Measurements from ENCODE around the gene TARS1. TPM values are rescaled to one million over a fixed set of nuclear protein-coding genes. Genes with fewer than 3 reads are reported as not detected.
"Not testable (repeated sequence)": the region's sequence is repeated elsewhere in the genome, so short reads cannot be mapped to it uniquely, and the experiment has no call there.

The TARS1 gene
- total RNA-seq, 1 experiment from 2014 or later: 107 TPM

DNA sequence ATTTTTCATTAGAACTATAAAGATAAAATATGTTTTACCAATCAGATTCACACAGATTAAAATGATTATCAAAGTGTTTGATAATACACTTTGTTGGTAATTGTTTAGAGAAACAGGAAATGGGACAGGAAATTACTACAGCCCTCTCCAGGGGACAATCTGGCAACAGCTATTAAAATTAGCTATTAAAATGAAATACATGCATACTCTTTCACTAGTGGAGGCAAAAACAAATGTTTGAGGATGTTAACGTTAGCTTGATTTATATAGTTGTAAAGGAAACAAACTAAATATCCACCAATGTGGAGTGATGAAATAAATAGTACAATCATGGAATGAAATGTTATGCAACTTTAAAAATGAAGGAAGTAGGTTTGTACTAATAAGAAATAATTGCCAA lies 53.7 kb downstream of the TARS1 start:
- H3K79me2 ChIP-seq (ENCODE audit: low read length): no peaks in the 10 kb centered on the region
- no peaks in the 10 kb centered on the region for H4K20me1 ChIP-seq (ENCODE audit: insufficient read depth, low read depth, low read length)

DNA sequence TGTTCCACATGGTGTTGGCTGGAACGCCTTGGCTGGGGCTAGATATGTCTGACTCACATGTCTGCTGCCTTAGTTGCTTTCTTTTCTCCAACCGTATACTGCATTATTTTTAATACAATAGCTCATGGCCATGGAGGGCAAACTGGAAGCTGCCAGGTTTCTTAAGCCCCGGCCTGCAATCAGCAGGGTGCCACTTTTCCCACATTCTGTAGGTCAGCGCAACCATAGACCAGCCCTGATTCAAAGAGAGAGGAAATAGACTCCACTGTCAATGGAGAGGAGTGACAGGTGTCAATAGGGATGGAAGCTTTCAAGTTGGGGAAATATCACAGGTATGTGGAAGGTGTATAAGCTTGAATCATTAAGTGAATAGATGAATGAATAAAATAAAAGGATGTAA lies 60.5 kb downstream of the TARS1 start:
- Histone ChIP-seq H2AFZ (ENCODE audit: low read length) (no peak overlapping the region), H3K4me3 (ENCODE audit: low read length) (no peak overlapping the region), H3K79me2 (ENCODE audit: low read length) (no peaks in the 10 kb centered on the region), H3K27ac (ENCODE audit: low read length) (no peak overlapping the region), H3K9me3 (ENCODE audit: low read length) (no peaks in the 10 kb centered on the region), H4K20me1 (ENCODE audit: insufficient read depth, low read depth, low read length) (no peaks in the 10 kb centered on the region), H3K9ac (ENCODE audit: low read length) (no peak overlapping the region), H3K4me1 (ENCODE audit: low read length) (no peaks in the 10 kb centered on the region), H3K27me3 (ENCODE audit: low read length) (no peaks in the 10 kb centered on the region), H3K36me3 (ENCODE audit: insufficient read depth, low read length) (no peaks in the 10 kb centered on the region), H3K9me2 (replicated peaks; ENCODE audit: insufficient read depth, low read length) (no peaks in the 10 kb centered on the region), H3K4me2 (ENCODE audit: low read depth, low read length, poor library complexity, severe bottlenecking) (no peak overlapping the region)
- no peak for DNase-seq

More for the DNA sequence above, 53.7 kb downstream of the TARS1 start:
- no peak for DNase-seq
- Histone ChIP-seq H3K9ac (ENCODE audit: low read length) (no peak overlapping the region), H3K9me3 (ENCODE audit: low read length) (no peaks in the 10 kb centered on the region), H3K27ac (ENCODE audit: low read length) (no peak overlapping the region), H3K4me2 (ENCODE audit: low read depth, low read length, poor library complexity, severe bottlenecking) (no peak overlapping the region), H3K36me3 (ENCODE audit: insufficient read depth, low read length) (no peaks in the 10 kb centered on the region), H3K27me3 (ENCODE audit: low read length) (no peaks in the 10 kb centered on the region), H3K4me3 (ENCODE audit: low read length) (no peak overlapping the region), H3K4me1 (ENCODE audit: low read length) (no peaks in the 10 kb centered on the region), H3K9me2 (replicated peaks; ENCODE audit: insufficient read depth, low read length) (no peaks in the 10 kb centered on the region), H2AFZ (ENCODE audit: low read length) (no peak overlapping the region)

DNA sequence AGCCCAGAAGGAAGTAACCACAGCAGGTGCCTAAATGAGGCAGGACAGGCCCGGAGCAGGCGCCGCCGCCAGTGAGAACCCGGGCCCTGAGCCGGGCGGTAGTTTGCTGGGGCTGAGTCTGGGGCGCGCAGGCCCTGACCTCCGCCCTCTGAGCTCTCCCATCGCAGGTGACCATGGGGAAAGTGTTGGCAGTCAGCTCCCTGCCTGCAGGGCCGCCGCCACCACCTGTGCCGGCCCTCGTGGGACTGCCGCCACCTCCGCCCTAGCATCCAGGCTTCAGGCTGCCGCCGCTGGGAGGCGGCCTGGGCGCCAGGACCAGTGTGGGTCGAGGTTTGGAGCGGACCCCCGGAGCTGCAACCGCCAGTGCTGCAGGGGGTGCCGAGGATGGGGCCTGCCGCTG lies 61.1 kb downstream of the TARS1 start:
- no peak overlapping the region for H3K27ac ChIP-seq (ENCODE audit: low read length)
- H3K9me2 ChIP-seq (replicated peaks; ENCODE audit: insufficient read depth, low read length): no peaks in the 10 kb centered on the region
- no peak overlapping the region for H3K9ac ChIP-seq (ENCODE audit: low read length)
- no peaks in the 10 kb centered on the region for H3K27me3 ChIP-seq (ENCODE audit: low read length)
- no peaks in the 10 kb centered on the region for H3K79me2 ChIP-seq (ENCODE audit: low read length)
- H3K9me3 ChIP-seq (ENCODE audit: low read length): no peaks in the 10 kb centered on the region
- H4K20me1 ChIP-seq (ENCODE audit: insufficient read depth, low read depth, low read length): no peaks in the 10 kb centered on the region
- no peaks in the 10 kb centered on the region for H3K36me3 ChIP-seq (ENCODE audit: insufficient read depth, low read length)
- no peak overlapping the region for H3K4me3 ChIP-seq (ENCODE audit: low read length)
- no peak overlapping the region for H2AFZ ChIP-seq (ENCODE audit: low read length)
- no peak for DNase-seq
- H3K4me2 ChIP-seq (ENCODE audit: low read depth, low read length, poor library complexity, severe bottlenecking): no peak overlapping the region
- H3K4me1 ChIP-seq (ENCODE audit: low read length): no peaks in the 10 kb centered on the region

DNA sequence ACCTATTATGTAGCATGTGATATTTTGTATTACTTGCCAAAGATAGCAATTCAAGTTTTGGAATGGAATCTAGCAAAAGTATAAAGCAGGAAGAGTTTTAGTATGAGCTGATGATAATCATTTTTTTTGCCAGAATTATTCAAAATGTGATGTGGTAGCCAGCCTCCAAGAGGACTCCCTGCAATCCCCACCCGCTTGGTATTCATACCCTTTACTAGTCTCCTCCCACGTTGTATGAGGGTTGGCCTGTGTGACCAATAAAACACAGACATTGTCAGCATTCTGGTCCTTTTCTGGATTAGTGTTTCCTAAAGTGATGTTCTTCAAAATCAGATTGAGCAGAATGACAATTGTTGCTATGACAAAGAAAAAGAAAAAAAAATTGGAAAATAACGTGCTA lies 63.8 kb downstream of the TARS1 start:
- H3K79me2 ChIP-seq (ENCODE audit: low read length): no peaks in the 10 kb centered on the region

GRCh38 chr5:33507426-33507825 lies 66.7 kb downstream of the TARS1 start:
- Histone ChIP-seq H3K27me3 (ENCODE audit: low read length) (no peaks in the 10 kb centered on the region), H4K20me1 (ENCODE audit: insufficient read depth, low read depth, low read length) (no peaks in the 10 kb centered on the region), H3K9me2 (replicated peaks; ENCODE audit: insufficient read depth, low read length) (no peaks in the 10 kb centered on the region), H3K27ac (ENCODE audit: low read length) (no peak overlapping the region), H3K79me2 (ENCODE audit: low read length) (no peaks in the 10 kb centered on the region), H3K4me1 (ENCODE audit: low read length) (no peaks in the 10 kb centered on the region), H3K4me2 (ENCODE audit: low read depth, low read length, poor library complexity, severe bottlenecking) (no peak overlapping the region), H2AFZ (ENCODE audit: low read length) (no peak overlapping the region), H3K36me3 (ENCODE audit: insufficient read depth, low read length) (no peaks in the 10 kb centered on the region), H3K9me3 (ENCODE audit: low read length) (no peaks in the 10 kb centered on the region), H3K9ac (ENCODE audit: low read length) (no peak overlapping the region), H3K4me3 (ENCODE audit: low read length) (no peak overlapping the region)
- DNase-seq: no peak

More for the DNA sequence above, 63.8 kb downstream of the TARS1 start:
- Histone ChIP-seq H3K27me3 (ENCODE audit: low read length) (no peaks in the 10 kb centered on the region), H3K9me2 (replicated peaks; ENCODE audit: insufficient read depth, low read length) (no peaks in the 10 kb centered on the region), H3K27ac (ENCODE audit: low read length) (no peak overlapping the region), H3K4me1 (ENCODE audit: low read length) (no peaks in the 10 kb centered on the region), H3K4me3 (ENCODE audit: low read length) (no peak overlapping the region), H3K36me3 (ENCODE audit: insufficient read depth, low read length) (no peaks in the 10 kb centered on the region), H2AFZ (ENCODE audit: low read length) (no peak overlapping the region), H3K9me3 (ENCODE audit: low read length) (no peaks in the 10 kb centered on the region), H4K20me1 (ENCODE audit: insufficient read depth, low read depth, low read length) (no peaks in the 10 kb centered on the region), H3K9ac (ENCODE audit: low read length) (no peak overlapping the region), H3K4me2 (ENCODE audit: low read depth, low read length, poor library complexity, severe bottlenecking) (no peak overlapping the region)
- no peak for DNase-seq

DNA sequence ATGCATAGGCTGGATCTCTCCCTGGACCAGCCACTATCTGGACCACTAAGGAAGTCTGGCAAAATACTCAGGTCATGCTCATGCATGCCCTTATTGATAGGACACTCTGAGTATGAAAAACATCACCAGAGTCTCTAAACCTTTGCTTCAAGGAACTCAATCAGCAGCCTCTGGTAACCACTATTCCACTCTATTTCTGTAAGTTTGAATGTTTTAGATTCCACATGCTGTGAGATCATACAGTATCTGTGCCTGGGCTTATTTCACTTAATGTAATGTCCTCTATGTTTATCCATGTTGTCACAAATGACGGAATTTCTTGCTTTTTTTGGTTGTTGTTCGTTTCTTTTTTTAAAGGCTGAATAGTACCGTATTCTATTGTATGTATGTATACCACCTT lies 68.3 kb downstream of the TARS1 start:
- no peaks in the 10 kb centered on the region for H3K36me3 ChIP-seq (ENCODE audit: insufficient read depth, low read length)
- H3K9me2 ChIP-seq (replicated peaks; ENCODE audit: insufficient read depth, low read length): no peaks in the 10 kb centered on the region
- H3K4me3 ChIP-seq (ENCODE audit: low read length): no peak overlapping the region
- H3K4me2 ChIP-seq (ENCODE audit: low read depth, low read length, poor library complexity, severe bottlenecking): no peak overlapping the region
- no peaks in the 10 kb centered on the region for H3K9me3 ChIP-seq (ENCODE audit: low read length)
- DNase-seq: no peak
- no peaks in the 10 kb centered on the region for H3K79me2 ChIP-seq (ENCODE audit: low read length)
- no peak overlapping the region for H3K9ac ChIP-seq (ENCODE audit: low read length)
- H3K4me1 ChIP-seq (ENCODE audit: low read length): no peaks in the 10 kb centered on the region
- no peak overlapping the region for H2AFZ ChIP-seq (ENCODE audit: low read length)
- no peak overlapping the region for H3K27ac ChIP-seq (ENCODE audit: low read length)
- H3K27me3 ChIP-seq (ENCODE audit: low read length): no peaks in the 10 kb centered on the region
- H4K20me1 ChIP-seq (ENCODE audit: insufficient read depth, low read depth, low read length): no peaks in the 10 kb centered on the region

DNA sequence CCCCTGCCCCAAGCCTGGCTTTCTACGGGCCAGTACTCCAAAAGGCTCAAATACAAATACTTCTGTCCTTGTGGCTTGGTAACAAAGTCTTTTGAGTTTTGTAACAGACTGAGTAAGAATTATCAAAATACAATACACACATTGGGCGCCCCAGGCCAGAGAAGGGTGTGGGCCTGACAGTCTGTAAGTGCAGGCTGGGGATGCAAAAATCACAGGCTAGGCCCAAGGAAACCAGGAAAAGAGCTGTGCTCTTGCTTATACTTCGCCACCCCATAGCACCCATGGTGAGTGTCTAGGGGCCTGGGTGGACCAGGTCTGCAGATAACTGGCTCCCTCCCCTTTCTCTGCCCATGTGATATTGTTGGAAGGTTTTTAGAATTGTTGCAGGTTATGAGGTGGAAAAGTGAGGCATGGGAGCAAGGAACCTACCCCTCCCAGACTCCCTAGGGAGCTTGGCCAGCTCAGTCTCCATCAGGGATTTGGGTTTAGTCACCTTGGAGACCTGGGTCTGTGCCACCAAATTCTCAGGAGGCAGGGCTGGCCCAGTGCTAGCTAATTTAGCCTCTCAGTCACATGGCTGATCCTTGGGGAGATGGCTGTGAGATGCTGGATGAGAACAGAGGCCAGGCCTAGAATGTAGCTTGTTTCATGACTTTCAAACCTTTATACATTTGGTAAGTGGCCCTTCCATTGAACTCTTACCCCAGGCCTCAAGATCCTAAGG lies 72.9 kb downstream of the TARS1 start:
- H3K9ac ChIP-seq (ENCODE audit: low read length): no peak overlapping the region
- no peak overlapping the region for H3K27ac ChIP-seq (ENCODE audit: low read length)
- no peaks in the 10 kb centered on the region for H3K36me3 ChIP-seq (ENCODE audit: insufficient read depth, low read length)
- H3K4me3 ChIP-seq (ENCODE audit: low read length): no peak overlapping the region
- no peaks in the 10 kb centered on the region for H3K79me2 ChIP-seq (ENCODE audit: low read length)
- H3K27me3 ChIP-seq (ENCODE audit: low read length): no peaks in the 10 kb centered on the region
- H4K20me1 ChIP-seq (ENCODE audit: insufficient read depth, low read depth, low read length): no peaks in the 10 kb centered on the region
- H3K9me2 ChIP-seq (replicated peaks; ENCODE audit: insufficient read depth, low read length): no peaks in the 10 kb centered on the region
- no peaks in the 10 kb centered on the region for H3K4me1 ChIP-seq (ENCODE audit: low read length)
- H2AFZ ChIP-seq (ENCODE audit: low read length): no peak overlapping the region
- DNase-seq: no peak
- no peaks in the 10 kb centered on the region for H3K9me3 ChIP-seq (ENCODE audit: low read length)
- H3K4me2 ChIP-seq (ENCODE audit: low read depth, low read length, poor library complexity, severe bottlenecking): no peak overlapping the region

DNA sequence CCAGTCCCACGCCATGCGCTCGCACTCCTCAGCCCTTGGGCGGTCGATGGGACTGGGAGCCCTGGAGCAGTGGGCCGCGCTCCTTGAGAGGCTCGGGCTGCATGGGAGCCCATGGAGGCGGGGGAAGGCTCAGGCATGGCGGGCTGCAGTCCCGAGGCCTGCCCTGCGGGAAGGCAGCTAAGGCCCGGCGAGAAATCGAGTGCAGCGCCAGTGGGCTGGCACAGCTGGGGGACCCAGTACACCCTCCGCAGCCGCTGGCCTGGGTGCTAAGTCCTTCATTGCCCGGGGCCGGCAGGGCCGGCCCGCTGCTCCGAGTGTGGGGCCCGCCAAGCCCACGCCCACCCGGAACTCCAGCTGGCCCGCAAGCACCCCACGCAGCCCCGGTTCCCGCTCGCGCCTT lies 74.6 kb downstream of the TARS1 start:
- not testable (repeated sequence) for H3K36me3 ChIP-seq (ENCODE audit: insufficient read depth, low read length); H3K9me3 ChIP-seq (ENCODE audit: low read length); H3K79me2 ChIP-seq (ENCODE audit: low read length); H3K9me2 ChIP-seq (replicated peaks; ENCODE audit: insufficient read depth, low read length); H3K4me1 ChIP-seq (ENCODE audit: low read length); H3K27ac ChIP-seq (ENCODE audit: low read length); H3K27me3 ChIP-seq (ENCODE audit: low read length); H3K9ac ChIP-seq (ENCODE audit: low read length); H4K20me1 ChIP-seq (ENCODE audit: insufficient read depth, low read depth, low read length); H3K4me3 ChIP-seq (ENCODE audit: low read length); H3K4me2 ChIP-seq (ENCODE audit: low read depth, low read length, poor library complexity, severe bottlenecking); DNase-seq; H2AFZ ChIP-seq (ENCODE audit: low read length)
